GM12878 (cell line): ENCODE measurements around the gene PLOD2. TPM values are rescaled to one million over a fixed set of nuclear protein-coding genes. Genes with fewer than 3 reads are reported as not detected.

Source experiments
- ATAC-seq: fragments of 200-7000 bp; cut with Tn5 transposase; 3 replicates; pipeline ENCODE4 v1.9.1; 2020; ENCODE audit warnings: mild to moderate bottlenecking, moderate library complexity
- BruUV-seq: library from RNA; stranded (reverse); fragments of 400-500 nt; replicated peaks from 2 replicates; lab custom pipeline; 2021; lab: Mats Ljungman, UMichigan
- CTCF ChIA-PET: fragments of 300-600 bp; sonication (Branson Sonifier 250); formaldehyde crosslinking; extraction: SDS; loops from one replicate; lab custom pipeline; 2021; ENCODE audit warnings: inconsistent platforms; lab: Yijun Ruan, JAX
- POLR2A ChIA-PET: fragments of 350-600 bp; formaldehyde crosslinking; extraction: SDS; loops from one replicate; lab custom pipeline; 2021; ENCODE audit warnings: inconsistent platforms; lab: Charles Lee
- RAD21 ChIA-PET: fragments of 300-600 bp; sonication (Branson Sonifier 250); formaldehyde crosslinking; loops from one replicate; lab custom pipeline; 2023; ENCODE audit warnings: antibody characterized with exemption; ENCODE audit not compliant: unreplicated experiment; lab: Charles Lee
- SMC1A ChIA-PET: fragments of 300-600 bp; sonication (Branson Sonifier 250); formaldehyde crosslinking; loops from one replicate; lab custom pipeline; 2023; ENCODE audit not compliant: unreplicated experiment, uncharacterized antibody; lab: Charles Lee
- DNase-seq: peaks from one replicate; pipeline ENCODE4 v3.0.0-alpha.2; 2011; ENCODE audit warnings: low read depth, low spot score
- FAIRE-seq: peaks from 3 replicates; lab custom pipeline; 2011; peaks lifted over from hg19 to GRCh38; lab: Jason Lieb, UNC
- H2AFZ ChIP-seq: 2 replicates; pipeline ENCODE4 v1.6.0; 2011; ENCODE audit warnings: low read depth, low read length, control low read depth; ENCODE audit not compliant: control insufficient read depth
- H3K27ac ChIP-seq: 2 replicates; pipeline ENCODE4 v1.5.1; 2011; ENCODE audit warnings: control low read depth; ENCODE audit not compliant: control insufficient read depth, insufficient read depth
- H3K27me3 ChIP-seq, 2 experiments: replicated peaks in 1 of 2; 2 replicates each; pipeline versions ENCODE4 v1.6.0 to v1.6.1; 2011; ENCODE audit warnings: low read length in 1 of 2; ENCODE audit not compliant: control insufficient read depth in 2 of 2, insufficient read depth in 2 of 2
- H3K36me3 ChIP-seq, 2 experiments: 2 replicates each; pipeline ENCODE4 v1.5.1; 2011; ENCODE audit warnings: low read length in 1 of 2; ENCODE audit not compliant: control insufficient read depth in 2 of 2, insufficient read depth in 2 of 2
- H3K4me1 ChIP-seq: 2 replicates; pipeline ENCODE4 v1.6.1; 2011; ENCODE audit warnings: mild to moderate bottlenecking, low read length, moderate library complexity, mixed read lengths; ENCODE audit not compliant: control insufficient read depth, insufficient read depth
- H3K4me2 ChIP-seq: 2 replicates; pipeline ENCODE4 v1.6.0; 2011; ENCODE audit warnings: control low read depth; ENCODE audit not compliant: control insufficient read depth, insufficient read depth
- H3K4me3 ChIP-seq: fragments of 200-600 bp; sonication (generic); 2 replicates; pipeline ENCODE4 v1.5.1; 2016
- H3K79me2 ChIP-seq: 2 replicates; pipeline ENCODE4 v1.6.0; 2011; ENCODE audit warnings: low read length; ENCODE audit not compliant: control insufficient read depth, insufficient read depth
- H3K9ac ChIP-seq: 2 replicates; pipeline ENCODE4 v1.8.0; 2011; ENCODE audit warnings: low read length, control low read depth, mixed read lengths; ENCODE audit not compliant: control insufficient read depth, insufficient read depth
- H3K9me3 ChIP-seq: replicated peaks from 3 replicates; pipeline ENCODE4 v1.5.1; 2011; ENCODE audit warnings: mild to moderate bottlenecking, low read length; ENCODE audit not compliant: control insufficient read depth, insufficient read depth
- H4K20me1 ChIP-seq: 2 replicates; pipeline ENCODE4 v1.6.0; 2011; ENCODE audit not compliant: control insufficient read depth, insufficient read depth
- MYC ChIP-seq: IDR thresholded peaks from 2 replicates; pipeline ENCODE4 v1.6.1; 2011; ENCODE audit warnings: mild to moderate bottlenecking, low read length, moderate library complexity, inconsistent platforms; ENCODE audit not compliant: insufficient read depth, insufficient replicate concordance, insufficient read length, severe bottlenecking
- NR2C2 ChIP-seq: IDR thresholded peaks from 2 replicates; pipeline ENCODE4 v1.6.1; 2011; ENCODE audit warnings: borderline replicate concordance, low read depth; ENCODE audit not compliant: control insufficient read depth, insufficient read length
- POLR2A ChIP-seq: IDR thresholded peaks from 2 replicates; pipeline ENCODE4 v1.6.1; 2011; ENCODE audit warnings: low read depth, mild to moderate bottlenecking, low read length
- RB1 ChIP-seq: fragments of 450-650 bp; formaldehyde crosslinking; IDR thresholded peaks from 2 replicates; pipeline ENCODE4 v1.6.1; 2017; ENCODE audit warnings: mild to moderate bottlenecking, borderline replicate concordance
- RCOR1 ChIP-seq: conservative IDR thresholded peaks from 2 replicates; pipeline ENCODE4 v1.6.1; 2012; ENCODE audit warnings: low read depth, low read length, improper control_type of control experiment
- TCF3 ChIP-seq: IDR thresholded peaks from 2 replicates; pipeline ENCODE4 v1.6.1; 2012; ENCODE audit warnings: low read depth, mild to moderate bottlenecking, low read length, borderline replicate concordance; ENCODE audit not compliant: insufficient read depth
- ZNF207 ChIP-seq: fragments of 450-650 bp; IDR thresholded peaks from 2 replicates; pipeline ENCODE4 v1.6.1; 2014; ENCODE audit warnings: antibody characterized with exemption, mild to moderate bottlenecking, borderline replicate concordance
- ZNF274 ChIP-seq: IDR thresholded peaks from one replicate; pipeline ENCODE4 v1.8.0; 2011; ENCODE audit not compliant: insufficient read length, insufficient read depth
- WGBS: methylation state at CpG from one replicate; pipeline ENCODE4 v1.1.6; 2016; ENCODE audit warnings: low lambda C conversion rate; ENCODE audit not compliant: insufficient replicate concordance, insufficient coverage; ENCODE audit errors: missing lambda C conversion rate; 5-methylcytosine and 5-hydroxymethylcytosine counted together
- in situ Hi-C: fragments of 300-500 bp; cut with MboI; formaldehyde crosslinking; loops from 9 replicates; pipeline ENCODE4 v1.14.3; 2018; ENCODE audit warnings: mixed read lengths
- intact Hi-C: fragments of 100-400 bp; cut with micrococcal nuclease; formaldehyde crosslinking; loops from one replicate; pipeline ENCODE4 v1.14.2; 2022; ENCODE audit not compliant: unreplicated experiment
- polyA plus RNA-seq, 11 experiments: library from polyadenylated mRNA; depleted of rRNA in 4 of 11; unstranded in 6 of 11; stranded (reverse) in 5 of 11; fragments of >200 nt; fragmentation: Nextera tagmentation in 4 of 11; fragmentation: Illumina TruSeq in 1 of 11; extraction: Ambion mirVana in 4 of 11; extraction: Trizol in 1 of 11; gene quantifications; 1 replicate in 1 of 11; 2 replicates in 10 of 11; pipeline versions ENCODE4 v1.2.1 to v1.2.3, GENCODE V29; 2011 to 2016; ENCODE audit warnings: inconsistent platforms in 2 of 11, missing spikeins in 2 of 11, low read depth in 1 of 11
- total RNA-seq, 4 experiments: library from RNA; depleted of rRNA in 3 of 4; stranded (reverse); fragments of >200 nt in 3 of 4; fragmentation: Illumina TruSeq in 1 of 4; extraction: Trizol in 1 of 4; gene quantifications; 2 replicates each; pipeline versions ENCODE4 v1.2.1 to v1.2.3, GENCODE V29; 2013 to 2021
- TF ChIP-seq, protein P1 (sequence below): fragments of 450-650 bp; IDR thresholded peaks from 2 replicates; pipeline ENCODE4 v1.6.1; 2014; ENCODE audit warnings: mild to moderate bottlenecking
- TF ChIP-seq, protein P2 (sequence below): IDR thresholded peaks from 2 replicates; pipeline ENCODE4 v1.6.1; 2012; ENCODE audit warnings: low read length, inconsistent platforms
- TF ChIP-seq, protein P3 (sequence below): fragments of 450-650 bp; conservative IDR thresholded peaks from 2 replicates; pipeline ENCODE4 v1.6.1; 2017; ENCODE audit warnings: mild to moderate bottlenecking, moderate library complexity

PLOD2 gene
- total and polyA plus RNA-seq, 10 of the 15 experiments (the other 5 are each of a cell fraction or from before 2014, with no cell fraction given) = 0.03 to 0.56 (median 0.33) TPM; not detected in 4

DNA sequence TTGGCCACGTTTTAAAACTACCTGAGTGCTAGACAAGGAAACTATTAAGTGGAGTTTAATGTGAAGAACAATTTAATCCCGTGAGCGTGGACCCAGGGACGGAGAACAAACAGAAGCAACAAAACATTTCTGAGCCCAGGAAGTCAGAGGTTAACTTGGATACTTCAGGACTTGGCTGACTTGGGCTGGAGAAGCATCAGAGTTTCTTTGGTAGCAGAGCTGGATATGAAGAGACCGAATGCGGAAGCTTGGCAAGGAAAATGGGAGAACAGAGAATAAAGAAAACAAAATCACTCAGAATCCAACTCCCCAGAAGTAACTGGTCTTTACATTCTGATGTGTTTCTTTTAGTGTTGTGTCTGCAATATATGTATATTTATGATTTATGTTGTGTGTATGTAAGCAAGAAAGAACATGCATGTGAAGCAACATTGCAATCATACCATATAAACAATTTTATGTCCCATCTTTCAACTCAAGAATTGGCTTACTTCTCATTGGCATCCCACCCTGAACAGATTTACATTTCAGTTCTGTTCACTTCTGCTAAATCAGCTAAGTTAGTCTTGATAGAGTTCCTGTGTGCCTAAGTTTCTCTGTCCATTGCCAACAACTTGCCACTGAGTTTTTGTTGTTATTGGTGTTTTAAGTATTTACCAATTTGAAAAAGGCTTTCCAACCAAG lies 17.2 kb upstream of the PLOD2 start:
- CTCF ChIA-PET = interaction anchor here (0.6 to 3.3 kb wide), 2 partner anchors 10 to 451 kb away, joined by 3 to 12 read pairs; no protein-coding TSS in a partner anchor
- Histone ChIP-seq H3K4me1 (no peaks in the 10 kb centered on the region), H4K20me1 (no peaks in the 10 kb centered on the region), H3K27ac (no peak overlapping the region), H3K36me3 (no peaks in the 10 kb centered on the region), H3K9me3 (no peaks in the 10 kb centered on the region), H3K4me3 (no peak overlapping the region), H3K27me3 (no peaks in the 10 kb centered on the region), H3K79me2 (no peaks in the 10 kb centered on the region), H3K9ac (no peak overlapping the region), H2AFZ (no peak overlapping the region), H3K4me2 (no peak overlapping the region)
- SMC1A ChIA-PET = interaction anchor here (1.3 kb wide), 1 partner anchor 11 kb away, joined by 3 read pairs; no protein-coding TSS in a partner anchor
- in situ Hi-C loops = loop anchor here (25.0 kb wide), 1 partner anchor 391 kb away; no protein-coding TSS in a partner anchor
- no peak for ATAC-seq
- no TSS peak for BruUV-seq
- POLR2A ChIA-PET = no interaction called here
- no peak for DNase-seq
- intact Hi-C loops = no loop called here
- RAD21 ChIA-PET = no interaction called here
- WGBS = 60% methylated on average over 6 of the region's 6 CpGs
- TF ChIP-seq RCOR1 = no peak
- no peak for TF ChIP-seq RB1
- TF ChIP-seq, protein P1, sequence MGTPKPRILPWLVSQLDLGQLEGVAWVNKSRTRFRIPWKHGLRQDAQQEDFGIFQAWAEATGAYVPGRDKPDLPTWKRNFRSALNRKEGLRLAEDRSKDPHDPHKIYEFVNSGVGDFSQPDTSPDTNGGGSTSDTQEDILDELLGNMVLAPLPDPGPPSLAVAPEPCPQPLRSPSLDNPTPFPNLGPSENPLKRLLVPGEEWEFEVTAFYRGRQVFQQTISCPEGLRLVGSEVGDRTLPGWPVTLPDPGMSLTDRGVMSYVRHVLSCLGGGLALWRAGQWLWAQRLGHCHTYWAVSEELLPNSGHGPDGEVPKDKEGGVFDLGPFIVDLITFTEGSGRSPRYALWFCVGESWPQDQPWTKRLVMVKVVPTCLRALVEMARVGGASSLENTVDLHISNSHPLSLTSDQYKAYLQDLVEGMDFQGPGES = no peak
- no peak for TF ChIP-seq POLR2A
- no peak for TF ChIP-seq TCF3
- TF ChIP-seq NR2C2 = no peak
- TF ChIP-seq ZNF207 = no peak
- TF ChIP-seq, protein P2, sequence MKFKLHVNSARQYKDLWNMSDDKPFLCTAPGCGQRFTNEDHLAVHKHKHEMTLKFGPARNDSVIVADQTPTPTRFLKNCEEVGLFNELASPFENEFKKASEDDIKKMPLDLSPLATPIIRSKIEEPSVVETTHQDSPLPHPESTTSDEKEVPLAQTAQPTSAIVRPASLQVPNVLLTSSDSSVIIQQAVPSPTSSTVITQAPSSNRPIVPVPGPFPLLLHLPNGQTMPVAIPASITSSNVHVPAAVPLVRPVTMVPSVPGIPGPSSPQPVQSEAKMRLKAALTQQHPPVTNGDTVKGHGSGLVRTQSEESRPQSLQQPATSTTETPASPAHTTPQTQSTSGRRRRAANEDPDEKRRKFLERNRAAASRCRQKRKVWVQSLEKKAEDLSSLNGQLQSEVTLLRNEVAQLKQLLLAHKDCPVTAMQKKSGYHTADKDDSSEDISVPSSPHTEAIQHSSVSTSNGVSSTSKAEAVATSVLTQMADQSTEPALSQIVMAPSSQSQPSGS = no peak
- TF ChIP-seq ZNF274 = no peak
- no peak for TF ChIP-seq MYC
- TF ChIP-seq, protein P3, sequence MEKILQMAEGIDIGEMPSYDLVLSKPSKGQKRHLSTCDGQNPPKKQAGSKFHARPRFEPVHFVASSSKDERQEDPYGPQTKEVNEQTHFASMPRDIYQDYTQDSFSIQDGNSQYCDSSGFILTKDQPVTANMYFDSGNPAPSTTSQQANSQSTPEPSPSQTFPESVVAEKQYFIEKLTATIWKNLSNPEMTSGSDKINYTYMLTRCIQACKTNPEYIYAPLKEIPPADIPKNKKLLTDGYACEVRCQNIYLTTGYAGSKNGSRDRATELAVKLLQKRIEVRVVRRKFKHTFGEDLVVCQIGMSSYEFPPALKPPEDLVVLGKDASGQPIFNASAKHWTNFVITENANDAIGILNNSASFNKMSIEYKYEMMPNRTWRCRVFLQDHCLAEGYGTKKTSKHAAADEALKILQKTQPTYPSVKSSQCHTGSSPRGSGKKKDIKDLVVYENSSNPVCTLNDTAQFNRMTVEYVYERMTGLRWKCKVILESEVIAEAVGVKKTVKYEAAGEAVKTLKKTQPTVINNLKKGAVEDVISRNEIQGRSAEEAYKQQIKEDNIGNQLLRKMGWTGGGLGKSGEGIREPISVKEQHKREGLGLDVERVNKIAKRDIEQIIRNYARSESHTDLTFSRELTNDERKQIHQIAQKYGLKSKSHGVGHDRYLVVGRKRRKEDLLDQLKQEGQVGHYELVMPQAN = no peak
- FAIRE-seq = no peak
